ENCODE measurements around the gene LMX1B. TPM values are rescaled to one million over a fixed set of nuclear protein-coding genes. Genes with fewer than 3 reads are reported as not detected.

LMX1B gene
- total and polyA plus RNA-seq, 3 donors from 2014 or later = 2.8 to 7.6 (median 7.6) TPM

DNA sequence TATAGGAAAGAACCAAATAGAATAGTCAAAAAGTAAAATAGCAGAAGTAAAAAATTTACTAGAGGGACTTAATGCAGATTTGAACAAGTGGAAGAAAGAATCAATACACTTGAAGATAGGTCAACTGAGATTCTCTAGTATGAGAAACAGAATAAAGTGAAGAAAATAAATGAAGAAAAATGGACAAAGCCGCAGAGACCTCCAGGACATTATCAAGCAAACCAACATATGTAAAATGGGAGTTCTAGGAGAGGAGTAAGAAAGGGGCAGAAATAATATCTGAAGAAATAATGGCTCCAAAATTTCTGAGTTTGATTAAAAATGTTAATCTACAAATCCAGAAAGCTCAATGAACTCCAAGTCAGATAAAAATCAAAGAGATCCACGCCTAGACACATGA is 121.1 kb downstream of the LMX1B start:
- Histone ChIP-seq H3K36me3 (ENCODE audit: low read depth, missing control alignments) (no peaks in the 10 kb centered on the region), H3K27me3 (no peaks in the 10 kb centered on the region), H3K4me1 (no peaks in the 10 kb centered on the region), H3K27ac (no peak overlapping the region), H3K4me3 (no peak overlapping the region), H3K9me3 (no peaks in the 10 kb centered on the region)
- DNase-seq = no peak
- intact Hi-C loops (cut with DNase I; ENCODE audit: low total_unique reads) = no loop called here
- 77 to 82% methylated on average over 2 of the region's 2 CpGs for WGBS, 2 donors
- TF ChIP-seq, protein P1, sequence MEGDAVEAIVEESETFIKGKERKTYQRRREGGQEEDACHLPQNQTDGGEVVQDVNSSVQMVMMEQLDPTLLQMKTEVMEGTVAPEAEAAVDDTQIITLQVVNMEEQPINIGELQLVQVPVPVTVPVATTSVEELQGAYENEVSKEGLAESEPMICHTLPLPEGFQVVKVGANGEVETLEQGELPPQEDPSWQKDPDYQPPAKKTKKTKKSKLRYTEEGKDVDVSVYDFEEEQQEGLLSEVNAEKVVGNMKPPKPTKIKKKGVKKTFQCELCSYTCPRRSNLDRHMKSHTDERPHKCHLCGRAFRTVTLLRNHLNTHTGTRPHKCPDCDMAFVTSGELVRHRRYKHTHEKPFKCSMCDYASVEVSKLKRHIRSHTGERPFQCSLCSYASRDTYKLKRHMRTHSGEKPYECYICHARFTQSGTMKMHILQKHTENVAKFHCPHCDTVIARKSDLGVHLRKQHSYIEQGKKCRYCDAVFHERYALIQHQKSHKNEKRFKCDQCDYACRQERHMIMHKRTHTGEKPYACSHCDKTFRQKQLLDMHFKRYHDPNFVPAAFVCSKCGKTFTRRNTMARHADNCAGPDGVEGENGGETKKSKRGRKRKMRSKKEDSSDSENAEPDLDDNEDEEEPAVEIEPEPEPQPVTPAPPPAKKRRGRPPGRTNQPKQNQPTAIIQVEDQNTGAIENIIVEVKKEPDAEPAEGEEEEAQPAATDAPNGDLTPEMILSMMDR (IDR thresholded peaks at IDR 0.05) = no peak
- no peak for TF ChIP-seq POLR2A (IDR thresholded peaks at IDR 0.05)

DNA sequence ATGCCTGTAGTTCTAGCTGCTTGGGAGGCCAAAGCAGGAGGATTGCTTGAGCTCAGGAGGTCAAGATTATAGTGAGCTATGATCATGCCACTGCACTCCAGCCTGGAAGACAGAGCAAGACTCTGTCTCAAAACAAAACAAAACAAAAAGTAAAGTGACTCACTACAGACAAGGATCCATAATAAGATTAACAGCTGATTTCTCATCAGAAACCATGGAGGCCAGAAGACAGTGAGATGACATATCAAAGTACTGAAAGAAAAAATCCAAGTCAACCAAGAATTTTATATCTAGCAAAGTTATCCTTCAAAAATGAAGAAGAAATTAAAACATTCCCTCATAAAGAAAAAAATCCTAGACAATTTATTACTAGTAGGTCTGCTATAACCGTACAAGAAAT is 121.8 kb downstream of the LMX1B start:
- intact Hi-C loops (cut with DNase I; ENCODE audit: low total_unique reads) = no loop called here
- no peak for DNase-seq
- 94 to 100% methylated on average over 1 of the region's 1 CpG for WGBS, 2 donors
- Histone ChIP-seq H3K9me3 (no peaks in the 10 kb centered on the region), H3K4me3 (no peak overlapping the region), H3K27me3 (no peaks in the 10 kb centered on the region), H3K4me1 (no peaks in the 10 kb centered on the region), H3K27ac (no peak overlapping the region), H3K36me3 (ENCODE audit: low read depth, missing control alignments) (no peaks in the 10 kb centered on the region)
- TF ChIP-seq, protein P1 (IDR thresholded peaks at IDR 0.05) = no peak
- no peak for TF ChIP-seq POLR2A (IDR thresholded peaks at IDR 0.05)

DNA sequence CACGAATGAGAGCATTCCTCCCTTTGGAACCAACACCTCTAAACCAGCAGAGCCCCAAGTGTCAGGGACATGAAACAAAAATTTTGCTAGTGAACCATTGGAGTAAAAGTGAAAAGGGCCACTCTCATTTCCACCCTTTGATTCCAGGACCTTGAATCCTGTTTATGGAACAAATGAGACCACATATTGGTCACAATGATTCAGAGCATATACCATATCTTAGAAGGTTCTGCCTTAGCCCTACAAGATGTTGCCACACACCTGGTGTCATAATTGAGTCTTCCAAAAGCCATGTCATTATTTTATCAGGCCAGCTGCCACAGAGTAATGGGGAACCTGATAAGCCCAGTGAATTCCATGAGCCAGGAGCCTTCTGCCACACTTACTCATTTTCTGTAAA is 124.8 kb downstream of the LMX1B start:
- no peak for DNase-seq
- no peaks in the 10 kb centered on the region for H3K27me3 ChIP-seq
- no peak overlapping the region for H3K27ac ChIP-seq
- H3K9me3 ChIP-seq = no peaks in the 10 kb centered on the region
- no peak overlapping the region for H3K4me3 ChIP-seq
- H3K36me3 ChIP-seq (ENCODE audit: low read depth, missing control alignments) = no peaks in the 10 kb centered on the region
- TF ChIP-seq, protein P1 (IDR thresholded peaks at IDR 0.05) = no peak
- TF ChIP-seq POLR2A (IDR thresholded peaks at IDR 0.05) = no peak
- intact Hi-C loops (cut with DNase I; ENCODE audit: low total_unique reads) = no loop called here
- WGBS, 2 donors = 66 to 92% methylated on average over 1 of the region's 1 CpG
- no peaks in the 10 kb centered on the region for H3K4me1 ChIP-seq

DNA sequence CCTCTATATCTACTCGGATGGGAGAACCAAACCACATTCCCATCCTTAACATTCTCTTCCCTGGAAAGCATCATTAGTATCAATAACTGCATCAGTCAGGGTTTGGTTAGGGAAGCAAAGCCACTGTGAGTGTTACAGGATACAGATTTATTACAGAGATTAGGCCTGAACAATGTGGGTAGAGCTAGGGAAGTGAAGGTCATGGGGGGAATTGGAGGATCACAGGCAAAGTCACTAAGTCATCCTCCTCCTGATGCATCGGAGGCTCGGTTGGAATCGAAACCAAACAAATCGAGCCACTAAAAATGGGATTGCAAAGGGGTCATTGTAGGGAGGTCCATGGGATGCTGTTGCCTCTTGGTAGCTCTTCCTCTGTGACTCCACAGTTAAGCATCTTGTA is 129.3 kb downstream of the LMX1B start:
- TF ChIP-seq, protein P1 (IDR thresholded peaks at IDR 0.05) = no peak
- TF ChIP-seq POLR2A (IDR thresholded peaks at IDR 0.05) = no peak
- WGBS, 2 donors = 85 to 87% methylated on average over 5 of the region's 5 CpGs
- H3K4me1 ChIP-seq = peaks cover 4% of the 10 kb centered on the region
- intact Hi-C loops (cut with DNase I; ENCODE audit: low total_unique reads) = no loop called here
- no peaks in the 10 kb centered on the region for H3K9me3 ChIP-seq
- no peak for DNase-seq
- no peaks in the 10 kb centered on the region for H3K27me3 ChIP-seq
- no peak overlapping the region for H3K4me3 ChIP-seq
- H3K27ac ChIP-seq = no peak overlapping the region
- no peaks in the 10 kb centered on the region for H3K36me3 ChIP-seq (ENCODE audit: low read depth, missing control alignments)

DNA sequence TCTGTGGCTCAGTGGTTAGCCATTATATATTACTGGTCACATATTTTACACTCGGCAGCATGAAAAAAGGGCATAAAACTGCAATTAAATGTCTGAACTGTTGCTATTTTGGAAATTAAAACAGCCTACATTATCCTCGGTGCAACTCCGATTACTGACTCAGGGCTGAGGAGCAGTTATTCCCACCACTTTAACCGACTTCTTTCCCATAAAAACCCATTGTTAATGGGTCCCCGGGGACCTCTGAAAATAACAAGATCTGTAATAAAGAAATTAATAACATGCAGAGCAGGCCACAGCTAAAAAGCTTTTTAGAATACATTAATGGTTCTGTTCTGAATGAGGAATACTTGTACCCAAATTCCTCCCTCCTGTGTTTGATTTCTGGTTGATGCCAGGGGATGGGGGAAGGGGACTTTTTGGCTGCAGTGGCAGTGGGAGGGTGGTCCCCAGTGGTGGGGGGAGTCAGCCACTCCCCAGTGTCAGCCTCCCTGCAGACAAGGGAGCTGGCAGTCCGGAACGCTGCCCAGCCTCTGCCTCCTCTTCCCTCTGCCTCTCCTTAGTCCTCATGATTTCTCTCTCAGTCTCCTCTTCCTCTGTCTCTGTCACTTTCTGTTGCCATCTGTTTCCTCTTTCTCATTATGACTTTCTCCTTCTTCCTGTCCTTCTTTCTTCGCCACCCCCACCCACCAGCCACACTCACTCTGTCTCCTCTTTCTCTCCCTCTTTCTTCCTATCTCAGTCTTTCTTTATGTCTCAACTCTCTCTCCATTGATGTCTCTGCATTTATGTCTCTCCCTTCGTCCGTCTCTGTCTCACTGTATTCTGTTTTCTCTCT is 132.1 kb downstream of the LMX1B start:
- Histone ChIP-seq H3K4me1 (peaks cover 4% of the 10 kb centered on the region), H3K36me3 (ENCODE audit: low read depth, missing control alignments) (no peaks in the 10 kb centered on the region), H3K9me3 (no peaks in the 10 kb centered on the region), H3K27ac (no peak overlapping the region), H3K4me3 (no peak overlapping the region), H3K27me3 (no peaks in the 10 kb centered on the region)
- intact Hi-C loops (cut with DNase I; ENCODE audit: low total_unique reads) = no loop called here
- TF ChIP-seq POLR2A (IDR thresholded peaks at IDR 0.05) = no peak
- TF ChIP-seq, protein P1 (IDR thresholded peaks at IDR 0.05) = no peak
- 46 to 52% methylated on average over 10 of the region's 10 CpGs for WGBS, 2 donors
- no peak for DNase-seq
